HG02678 (cell line): Measurements from ENCODE around the gene PPAN.

Experiments
- ATAC-seq: cut with Tn5 transposase; IDR thresholded peaks from one replicate; pipeline ENCODE4 v1.9.1; 2021; ENCODE audit warnings: mild to moderate bottlenecking, moderate library complexity; ENCODE audit not compliant: unreplicated experiment

The PPAN gene

GRCh38 chr19:10092648-10093294 is 13.4 kb upstream of the PPAN start:
- ATAC-seq = no peak

DNA sequence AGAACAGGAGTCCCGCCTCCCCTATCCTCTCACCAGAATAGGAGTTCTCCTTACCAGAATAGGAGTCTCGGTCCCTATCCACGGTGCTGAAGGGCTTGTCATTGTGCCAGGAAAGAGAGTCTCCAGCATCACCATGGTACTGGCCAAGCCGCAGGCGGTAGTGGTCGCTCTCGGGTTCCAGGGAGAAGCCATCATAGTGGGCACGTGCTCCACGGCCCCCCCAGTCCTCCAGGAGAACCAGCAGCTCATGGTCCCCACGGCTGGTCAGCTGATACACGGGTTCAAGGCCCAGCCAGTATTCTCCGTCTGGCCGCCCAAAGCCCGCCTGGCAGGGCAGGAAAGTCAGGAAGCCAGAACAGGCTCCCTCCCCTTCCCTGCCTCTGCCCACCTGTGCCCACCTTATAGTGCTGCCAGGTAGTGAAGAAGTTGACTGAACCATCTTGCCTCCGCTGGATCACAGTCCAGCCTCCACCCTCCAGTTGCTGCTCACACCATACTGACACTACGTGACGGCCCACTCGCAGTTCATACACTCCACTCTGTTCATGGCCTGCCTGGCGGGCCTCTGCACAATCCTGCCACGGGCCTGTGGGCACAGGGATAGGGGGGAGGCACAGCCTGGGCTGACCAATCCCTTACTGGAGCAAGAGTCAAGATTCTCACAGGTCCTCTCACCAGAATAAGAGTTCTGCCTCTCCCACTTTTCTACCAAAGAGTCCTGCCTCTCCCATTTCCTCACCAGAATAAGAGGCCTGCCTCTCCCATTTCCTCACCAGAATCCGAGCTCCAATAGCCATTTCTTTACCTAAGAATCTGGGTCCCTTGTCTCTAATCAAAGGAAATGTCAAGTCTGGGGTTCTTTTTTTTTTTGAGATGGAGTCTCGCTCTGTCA is 12.6 kb upstream of the PPAN start:
- ATAC-seq = no peak

GRCh38 chr19:10095622-10095947 is 10.6 kb upstream of the PPAN start:
- ATAC-seq = no peak

DNA sequence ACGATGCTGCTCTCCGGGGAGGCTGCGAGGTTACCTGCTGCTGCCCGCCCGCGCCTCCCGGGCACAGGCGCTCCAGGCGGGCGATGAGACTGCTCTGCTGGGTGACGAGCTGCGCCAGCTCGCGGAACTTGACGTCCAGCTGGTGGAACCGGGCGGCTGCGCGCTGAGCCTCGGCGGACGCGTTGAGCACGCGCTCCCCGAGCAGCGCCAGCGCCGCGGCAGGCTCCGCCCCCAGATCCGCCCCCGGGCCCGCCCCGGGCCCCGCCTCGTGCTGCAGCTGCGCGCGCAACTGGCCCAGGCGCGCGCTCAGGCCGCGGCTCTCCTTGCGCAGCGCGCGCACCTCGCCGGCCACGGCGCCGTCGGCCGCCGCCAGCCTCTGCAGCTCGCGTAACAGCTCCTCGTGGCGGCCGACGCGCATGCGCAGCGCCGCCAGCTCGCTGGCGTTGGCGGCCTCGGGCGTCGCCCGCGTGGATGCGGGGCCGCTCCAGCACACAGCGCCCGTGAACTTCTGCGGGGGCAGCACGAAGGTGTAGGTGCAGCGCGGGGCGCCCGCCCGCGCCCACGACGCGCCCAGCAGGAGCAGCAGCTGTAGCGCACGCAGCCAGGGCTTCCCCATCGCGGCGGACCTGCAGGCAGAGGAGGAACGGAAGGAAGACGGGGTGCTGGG is 10.1 kb upstream of the PPAN start:
- peak; percentile 81 for ATAC-seq

DNA sequence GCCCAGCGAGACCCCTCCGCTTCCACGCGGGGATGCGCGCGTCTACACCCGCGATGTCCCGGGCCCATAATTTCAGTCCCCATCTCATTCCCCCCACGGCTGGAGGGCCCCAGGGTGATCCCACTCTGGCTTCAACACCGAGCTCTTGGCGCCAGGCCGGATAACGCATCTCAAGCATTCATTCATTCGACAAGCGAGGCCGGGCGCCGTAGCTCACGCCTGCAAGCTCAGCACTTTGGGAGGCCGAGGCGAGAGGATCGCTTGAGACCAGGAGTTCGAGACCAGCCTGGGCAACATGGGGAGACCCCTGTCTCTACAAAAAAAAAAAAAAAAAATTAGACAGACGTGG is 9.6 kb upstream of the PPAN start:
- no peak for ATAC-seq

DNA sequence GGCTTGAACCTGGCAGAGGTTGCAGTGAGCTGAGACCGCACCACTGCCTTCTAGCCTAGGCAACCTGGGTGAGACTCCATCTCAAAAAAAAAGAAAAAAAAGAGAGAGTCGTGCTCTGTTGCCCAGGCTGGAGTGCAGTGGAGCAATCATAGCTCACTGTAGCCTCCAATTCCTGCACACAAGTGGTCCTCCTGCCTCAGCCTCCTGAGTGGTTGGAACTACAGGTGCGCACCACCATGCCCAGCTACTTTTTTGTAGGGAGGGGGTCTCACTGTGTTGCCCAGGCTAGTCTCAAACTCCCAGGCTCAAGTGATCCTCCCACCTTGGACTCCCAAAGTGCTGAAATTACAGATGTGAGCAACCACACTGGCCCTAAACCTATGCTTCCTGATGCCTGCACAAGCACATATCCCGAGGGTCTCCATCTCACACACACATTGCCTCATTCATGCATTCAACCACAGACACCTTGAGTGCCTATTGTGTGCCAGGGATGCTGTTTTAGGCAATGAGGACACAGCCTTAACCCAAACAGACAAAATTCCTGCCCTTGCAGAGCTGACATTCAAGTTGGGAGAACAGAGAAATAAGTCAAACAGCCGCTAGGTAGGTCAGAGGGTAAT is 5.9 kb upstream of the PPAN start:
- ATAC-seq = no peak

- no peak for ATAC-seq
These were observed 3.4 kb upstream of the PPAN start for GRCh38 chr19:10102787-10103236.

GRCh38 chr19:10104130-10104513 is 2.0 kb upstream of the PPAN start:
- no peak for ATAC-seq

DNA sequence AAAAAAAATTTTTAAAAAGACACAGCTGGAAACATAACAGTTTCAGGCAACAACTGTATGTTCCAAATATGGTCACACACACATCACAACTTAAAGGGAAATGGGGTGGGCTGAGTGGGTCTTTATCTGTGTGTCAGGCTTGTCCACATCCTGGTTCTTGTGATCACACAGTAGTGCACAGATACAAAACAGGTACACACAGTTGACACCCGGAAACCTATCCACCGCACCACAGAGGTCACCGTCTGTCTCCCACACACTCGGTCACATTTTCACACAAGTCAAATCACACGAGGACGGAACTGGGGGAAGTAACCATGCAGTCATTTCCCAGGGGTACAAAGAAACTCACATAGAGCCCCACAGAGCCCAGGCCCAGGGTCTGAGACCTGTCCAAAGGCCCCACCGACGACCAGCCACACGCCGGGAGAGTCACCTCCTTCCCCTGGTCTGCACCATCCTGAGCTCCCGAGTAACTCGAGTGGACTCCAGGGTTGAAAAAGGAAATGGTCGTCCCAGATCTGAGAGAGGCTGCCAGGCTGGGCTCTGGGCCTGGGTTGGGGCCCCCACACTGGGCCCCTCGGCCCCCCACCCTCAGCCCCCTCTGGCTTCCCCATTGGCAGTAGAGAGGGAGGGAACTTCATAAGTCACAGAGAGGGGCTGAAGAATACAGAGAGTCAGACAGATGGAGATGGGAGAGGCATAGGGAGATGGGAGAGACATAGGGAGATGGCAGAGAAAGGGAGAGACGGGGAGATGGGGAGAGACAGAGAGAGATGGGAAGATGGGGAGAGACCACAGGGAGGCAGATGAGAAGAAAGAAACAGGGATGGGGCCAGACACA is 1.3 kb upstream of the PPAN start:
- no peak for ATAC-seq

DNA sequence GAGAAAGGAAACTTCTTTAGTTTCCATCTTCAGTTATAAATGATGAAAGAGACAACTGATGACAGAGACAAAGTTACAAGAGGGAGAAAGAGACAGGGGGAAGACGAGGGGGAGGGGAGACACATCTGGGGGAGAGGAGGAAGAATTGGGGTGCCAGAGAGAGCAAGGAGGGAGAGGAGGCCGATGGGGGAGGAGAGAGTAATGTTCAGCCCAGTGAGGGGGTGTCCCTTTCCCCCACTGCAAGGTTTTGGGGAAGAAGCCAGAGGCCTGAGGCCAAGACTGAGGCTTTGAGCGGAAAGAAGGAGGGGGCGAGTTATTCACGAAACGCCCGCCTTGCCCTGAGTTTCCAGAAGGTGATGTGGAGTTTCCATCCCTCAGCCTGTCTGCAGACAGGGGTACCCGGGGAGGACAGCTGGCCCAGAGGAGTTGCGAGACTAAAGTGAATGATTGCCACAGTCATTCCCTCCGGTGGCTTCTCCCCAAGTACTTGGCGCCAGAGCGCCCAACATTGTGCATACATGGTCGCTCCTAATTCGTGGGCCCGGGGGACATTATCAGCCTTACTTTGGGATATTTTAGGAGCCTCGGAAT is 558 bp upstream of the PPAN start:
- peak; percentile 19 for ATAC-seq

GRCh38 chr19:10107254-10107653 is 1.1 kb downstream of the PPAN start:
- no peak for ATAC-seq

DNA sequence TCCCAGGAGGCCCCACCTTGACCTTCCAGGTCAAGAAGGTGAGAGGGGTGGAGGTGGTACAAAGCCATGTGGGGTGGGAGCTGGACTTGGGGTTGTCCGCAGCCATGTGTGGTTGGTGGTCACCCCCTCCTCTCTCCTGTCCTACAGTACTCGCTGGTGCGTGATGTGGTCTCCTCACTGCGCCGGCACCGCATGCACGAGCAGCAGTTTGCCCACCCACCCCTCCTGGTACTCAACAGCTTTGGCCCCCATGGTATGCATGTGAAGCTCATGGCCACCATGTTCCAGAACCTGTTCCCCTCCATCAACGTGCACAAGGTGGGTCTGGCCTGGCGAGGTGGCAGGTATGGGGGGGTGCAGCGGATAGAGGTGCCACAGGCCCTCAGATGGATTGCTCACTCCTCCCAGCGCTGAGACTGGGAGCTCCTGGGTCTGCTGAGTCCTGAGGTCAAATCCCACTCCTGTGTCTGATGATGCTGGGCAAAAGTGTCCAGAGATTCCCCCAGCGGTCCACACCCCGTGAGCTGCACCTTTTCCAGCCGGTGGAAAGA is 1.7 kb downstream of the PPAN start:
- ATAC-seq = no peak

GRCh38 chr19:10109528-10109927 is 3.4 kb downstream of the PPAN start:
- no peak for ATAC-seq

DNA sequence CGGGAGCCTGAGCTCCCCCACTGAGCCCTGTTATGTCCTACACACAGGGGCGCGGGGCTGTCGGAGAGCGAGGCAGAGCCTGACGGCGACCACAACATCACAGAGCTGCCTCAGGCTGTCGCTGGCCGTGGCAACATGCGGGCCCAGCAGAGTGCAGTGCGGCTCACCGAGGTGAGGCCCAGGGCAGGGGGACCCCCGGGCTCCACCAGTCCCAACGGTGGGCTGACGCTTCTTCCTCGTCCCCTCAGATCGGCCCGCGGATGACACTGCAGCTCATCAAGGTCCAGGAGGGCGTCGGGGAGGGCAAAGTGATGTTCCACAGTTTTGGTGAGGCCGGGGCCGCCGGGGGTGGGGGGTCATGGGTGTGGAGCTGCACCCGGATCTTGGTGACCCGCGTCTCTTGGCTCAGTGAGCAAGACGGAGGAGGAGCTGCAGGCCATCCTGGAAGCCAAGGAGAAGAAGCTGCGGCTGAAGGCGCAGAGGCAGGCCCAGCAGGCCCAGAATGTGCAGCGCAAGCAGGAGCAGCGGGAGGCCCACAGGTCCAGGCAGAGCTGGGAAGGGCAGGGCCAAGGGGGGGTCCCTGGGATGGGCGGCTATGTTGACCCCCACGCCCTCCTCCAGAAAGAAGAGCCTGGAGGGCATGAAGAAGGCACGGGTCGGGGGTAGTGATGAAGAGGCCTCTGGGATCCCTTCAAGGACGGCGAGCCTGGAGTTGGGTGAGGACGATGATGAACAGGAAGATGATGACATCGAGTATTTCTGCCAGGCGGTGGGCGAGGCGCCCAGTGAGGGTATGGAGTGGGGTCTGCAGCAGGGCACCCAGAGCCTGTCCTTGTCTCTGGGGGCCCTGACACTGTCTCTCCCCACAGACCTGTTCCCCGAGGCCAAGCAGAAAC is 4.2 kb downstream of the PPAN start:
- ATAC-seq = no peak

GRCh38 chr19:10110972-10111317 is 4.8 kb downstream of the PPAN start:
- no peak for ATAC-seq

DNA sequence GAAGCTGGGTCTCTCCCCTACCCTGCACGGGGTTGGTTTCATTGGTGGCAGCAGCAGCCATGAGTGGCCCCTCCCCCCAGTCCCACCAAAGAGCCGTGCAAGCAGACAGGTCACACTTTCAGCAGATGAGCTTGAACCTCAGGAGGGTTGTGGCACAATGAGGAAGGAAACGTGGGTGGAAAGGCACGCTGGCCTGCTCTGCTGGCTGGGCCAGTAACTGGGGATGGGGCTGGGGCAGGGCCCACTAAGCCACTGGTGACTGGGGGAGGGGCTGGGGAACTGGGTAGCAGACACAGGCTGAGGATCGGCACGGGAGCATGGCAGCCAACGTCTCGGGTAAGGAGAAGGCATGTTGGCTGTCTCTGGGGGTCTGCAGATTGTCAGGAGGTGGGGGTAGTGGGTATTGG is 5.2 kb downstream of the PPAN start, which contains the start of gene P2RY11:
P2RY11 (plus strand) TSS at position 289 of the 407 bp plus-strand sequence; CDS start at position 318, 29 bp downstream.
- ATAC-seq = no peak

- ATAC-seq = no peak
These were observed 6.0 kb downstream of the PPAN start for GRCh38 chr19:10112037-10112761.

DNA sequence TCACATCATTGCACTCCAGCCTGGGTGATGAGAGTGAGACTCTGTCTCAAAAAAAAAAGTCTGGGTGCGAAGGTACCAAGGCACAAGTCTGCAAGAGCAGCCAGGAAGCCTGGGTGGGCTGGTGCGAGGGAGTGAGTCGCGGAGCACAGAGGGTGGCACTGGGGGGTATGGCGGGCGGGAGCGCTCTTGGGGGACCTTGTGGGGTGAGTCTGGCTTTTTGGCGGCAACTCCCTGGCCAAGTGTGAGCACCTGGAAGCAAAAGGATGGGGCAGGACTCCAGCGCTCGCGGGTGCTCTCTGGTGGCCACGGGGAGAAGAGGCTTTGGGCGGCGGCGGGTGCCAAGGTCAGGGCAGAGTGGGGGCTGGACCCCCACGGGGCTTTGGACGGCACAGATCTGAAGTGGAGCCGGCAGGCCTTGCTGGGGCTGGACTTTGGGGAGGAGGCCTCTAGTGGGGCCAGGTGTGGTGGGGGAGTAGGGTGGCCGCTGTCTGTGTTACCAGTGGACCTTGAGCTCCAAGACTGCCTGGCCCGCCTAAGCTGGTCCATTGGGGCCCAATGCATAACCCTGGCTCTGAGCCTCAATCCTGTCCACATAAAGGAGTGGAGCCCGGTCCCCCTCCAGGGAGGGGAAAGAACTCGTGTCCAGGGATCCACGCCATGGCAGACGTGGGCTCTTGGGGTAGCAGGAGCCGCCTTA is 6.9 kb downstream of the PPAN start:
- ATAC-seq = no peak
